ENCODE measurements around the gene ACTMAP.
"Not testable (repeated sequence)": the region's sequence is repeated elsewhere in the genome, so short reads cannot be mapped to it uniquely, and the experiment has no call there.

ACTMAP gene

GRCh38 chr19:40742477-40742876, 7.8 kb downstream of the ACTMAP start:
- no peak for DNase-seq

GRCh38 chr19:40741527-40742390, 8.5 kb downstream of the ACTMAP start:
- no peak for DNase-seq

GRCh38 chr19:40740747-40741146, 9.5 kb downstream of the ACTMAP start:
- no peak for DNase-seq

- DNase-seq = no peak
Measured at GRCh38 chr19:40739871-40740703, 10.2 kb downstream of the ACTMAP start.

- no peak for DNase-seq
Measured at GRCh38 chr19:40739030-40739839, 11.0 kb downstream of the ACTMAP start.

GRCh38 chr19:40737102-40737644, 13.1 kb downstream of the ACTMAP start:
- DNase-seq = no peak

GRCh38 chr19:40736661-40737060, 13.6 kb downstream of the ACTMAP start:
- no peak for DNase-seq

- DNase-seq = no peak
Measured at GRCh38 chr19:40735013-40735771, 15.1 kb downstream of the ACTMAP start.

- no peak for DNase-seq
Measured at GRCh38 chr19:40733149-40733548, 17.1 kb downstream of the ACTMAP start.

- not testable (repeated sequence) for DNase-seq
Measured at GRCh38 chr19:40732304-40732703, 18.0 kb downstream of the ACTMAP start.

GRCh38 chr19:40730065-40730464, 20.2 kb downstream of the ACTMAP start:
- not testable (repeated sequence) for DNase-seq

- DNase-seq = no peak
Measured at GRCh38 chr19:40726279-40726678, 24.0 kb downstream of the ACTMAP start.

- no peak for DNase-seq
Measured at GRCh38 chr19:40724855-40725254, 25.4 kb downstream of the ACTMAP start.

GRCh38 chr19:40724315-40724714, 26.0 kb downstream of the ACTMAP start:
- no peak for DNase-seq

GRCh38 chr19:40723661-40724254, 26.5 kb downstream of the ACTMAP start:
- DNase-seq = no peak

- no peak for DNase-seq
Measured at GRCh38 chr19:40721936-40722661, 28.2 kb downstream of the ACTMAP start.

GRCh38 chr19:40721140-40721486, 29.2 kb downstream of the ACTMAP start:
- no peak for DNase-seq

GRCh38 chr19:40719414-40719894, 30.8 kb downstream of the ACTMAP start:
- DNase-seq = no peak

- DNase-seq = no peak
Measured at GRCh38 chr19:40718774-40719391, 31.4 kb downstream of the ACTMAP start.

Data from DMS 273 treated with DMSO at 0.1 percent for 48 hours (cell line).